ENCODE data around the gene AFMID.

Gene AFMID

DNA sequence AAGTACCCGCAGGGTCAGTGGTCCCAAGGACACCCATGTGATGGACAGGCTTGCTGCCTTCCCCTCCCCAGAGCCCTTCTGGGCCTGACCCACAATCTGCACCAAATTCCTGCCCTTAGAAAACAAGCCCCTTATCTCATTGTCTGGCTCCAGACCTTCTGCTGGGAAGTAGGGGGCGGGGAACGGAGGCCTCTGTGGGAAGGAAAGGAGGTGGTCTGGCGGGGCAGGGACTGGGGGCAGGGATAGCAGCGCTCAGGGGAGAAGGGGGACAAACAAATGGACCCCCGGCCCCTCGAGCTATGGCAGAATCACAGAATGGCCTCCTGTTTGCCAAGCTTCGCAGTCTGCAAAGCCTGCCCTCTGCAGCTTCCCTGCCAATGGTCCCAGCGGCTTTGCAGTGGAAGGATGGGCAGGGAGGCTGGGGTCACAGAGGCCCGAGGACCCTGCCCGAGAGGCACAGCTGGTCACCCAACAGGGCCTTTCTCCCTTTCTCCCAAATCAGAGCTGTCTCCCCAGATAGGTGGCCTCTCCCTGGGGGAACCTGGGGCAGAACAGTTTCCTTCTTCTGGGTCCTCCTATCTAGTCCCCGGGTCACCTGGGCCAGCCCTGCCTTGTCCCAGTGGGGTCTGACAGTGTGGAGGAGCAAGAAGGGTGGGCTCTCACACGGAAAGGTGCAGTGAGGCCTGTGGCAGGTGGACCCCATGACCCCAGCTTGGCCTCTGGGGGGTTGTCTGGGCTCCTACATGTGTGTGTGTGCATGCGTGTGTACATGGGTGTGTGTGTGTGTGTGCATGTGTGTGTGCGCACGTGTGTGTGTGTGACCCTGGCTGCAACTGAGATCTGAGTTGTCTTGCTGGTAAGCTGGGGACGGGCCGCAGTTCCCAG is 69.8 kb downstream of the AFMID start:
- no peak for DNase-seq
